CD1c-positive myeloid dendritic cell (primary cell): ENCODE data around the gene MYCN.
"Not testable (repeated sequence)": the region's sequence is repeated elsewhere in the genome, so short reads cannot be mapped to it uniquely, and the experiment has no call there.

Experiments used
- DNase-seq: peaks from one replicate; pipeline ENCODE4 v3.0.0-alpha.2; 2016; ENCODE audit errors: extremely low spot score

The MYCN gene

GRCh38 chr2:15939854-15940660 is at the start of gene MYCN:
MYCN (plus strand) TSS chr2:15940550; CDS start chr2:15942065, 1,515 bp downstream.
- no peak for DNase-seq

GRCh38 chr2:15890936-15891905 is 49.1 kb upstream of the MYCN start:
- no peak for DNase-seq

GRCh38 chr2:15892151-15892880 is 48.0 kb upstream of the MYCN start:
- no peak for DNase-seq

- no peak for DNase-seq
These were observed 47.3 kb upstream of the MYCN start for GRCh38 chr2:15893085-15893484.

- no peak for DNase-seq
These were observed 46.5 kb upstream of the MYCN start for GRCh38 chr2:15893689-15894480.

GRCh38 chr2:15894481-15895144 is 45.7 kb upstream of the MYCN start:
- DNase-seq, result no peak

GRCh38 chr2:15895615-15896469 is 44.5 kb upstream of the MYCN start:
- DNase-seq, result no peak

GRCh38 chr2:15896859-15897258 is 43.5 kb upstream of the MYCN start:
- no peak for DNase-seq

GRCh38 chr2:15897431-15898098 is 42.8 kb upstream of the MYCN start:
- no peak for DNase-seq

- no peak for DNase-seq
These were observed 41.1 kb upstream of the MYCN start for GRCh38 chr2:15899327-15899612.

- no peak for DNase-seq
These were observed 40.4 kb upstream of the MYCN start for GRCh38 chr2:15899751-15900493.

GRCh38 chr2:15901095-15901807 is 39.1 kb upstream of the MYCN start:
- DNase-seq, result no peak

GRCh38 chr2:15901808-15902130 is 38.6 kb upstream of the MYCN start:
- DNase-seq, result no peak

GRCh38 chr2:15903910-15904309 is 36.4 kb upstream of the MYCN start:
- not testable (repeated sequence) for DNase-seq

- DNase-seq, result no peak
These were observed 35.1 kb upstream of the MYCN start for GRCh38 chr2:15905267-15905645.

- DNase-seq, result no peak
These were observed 34.3 kb upstream of the MYCN start for GRCh38 chr2:15905986-15906491.

GRCh38 chr2:15906778-15907177 is 33.6 kb upstream of the MYCN start:
- DNase-seq, result no peak
